ENCODE data around the gene TGM2. TPM values are rescaled to one million over a fixed set of nuclear protein-coding genes. Genes with fewer than 3 reads are reported as not detected.

The TGM2 gene
- total and polyA plus RNA-seq, 12 donors, result 146 to 993 (median 463) TPM

- peaks cover 0 to 23% (median 0%) of the 10 kb centered on the region in 9 donors for H3K4me1 ChIP-seq
- no peak overlapping the region for H3K4me3 ChIP-seq
- no peaks in the 10 kb centered on the region for H3K36me3 ChIP-seq
- no peaks in the 10 kb centered on the region for H3K27me3 ChIP-seq
- no peak for ATAC-seq
- no peak for TF ChIP-seq CTCF (IDR thresholded peaks at IDR 0.05)
- no peak overlapping the region for H3K27ac ChIP-seq
- WGBS, 2 donors, result 87 to 90% methylated on average over 8 of the region's 8 CpGs
- no peak for DNase-seq
- H3K9me3 ChIP-seq, result peaks cover 0 to 6% (median 0%) of the 10 kb centered on the region in 11 donors
- intact Hi-C loops (cut with DNase I), result no loop called here
These were observed 37.9 kb upstream of the TGM2 start for GRCh38 chr20:38202982-38203293.

DNA sequence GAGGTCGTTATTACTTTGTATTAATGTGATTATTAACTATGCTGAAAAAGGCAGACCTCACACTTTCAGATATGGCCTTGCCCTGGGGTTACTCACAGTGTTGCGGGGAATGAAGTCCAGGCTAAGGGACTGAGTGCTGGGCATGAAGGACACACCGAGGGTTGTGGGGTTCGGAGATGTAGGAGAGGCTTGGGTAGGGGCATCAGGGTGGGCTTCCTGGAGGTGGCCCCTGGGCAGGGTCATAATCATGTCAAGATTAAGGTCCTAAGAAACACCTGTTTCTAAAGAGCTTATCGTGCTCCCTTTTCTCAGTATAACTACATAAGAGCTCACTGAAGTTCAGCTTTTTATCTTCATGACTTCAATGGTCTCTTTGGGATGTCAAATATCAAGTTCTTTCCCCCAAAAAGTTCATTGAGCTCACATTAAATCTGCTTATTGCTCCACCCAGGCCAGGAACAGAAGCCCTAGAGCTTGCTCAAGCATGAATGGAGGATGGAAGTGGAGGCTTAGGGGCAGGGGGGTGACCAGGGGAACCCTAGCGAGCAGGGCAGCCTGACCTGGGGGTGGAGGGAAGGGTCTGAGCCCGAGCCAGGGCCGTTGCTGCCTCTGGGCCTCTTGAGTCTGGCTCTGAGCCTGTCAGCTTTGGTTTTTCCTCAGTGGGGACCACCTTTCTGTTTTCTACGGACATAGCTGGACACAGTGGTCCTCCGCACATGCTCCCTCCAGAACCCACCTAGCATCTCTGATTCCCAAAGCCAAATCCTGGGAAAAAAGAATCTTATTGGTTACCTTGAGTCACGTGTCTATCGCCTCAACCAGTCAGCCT, 37.3 kb upstream of the TGM2 start:
- Histone ChIP-seq H3K36me3 (no peaks in the 10 kb centered on the region), H3K4me1 (peaks cover 0 to 28% (median 0%) of the 10 kb centered on the region in 9 donors), H3K27me3 (no peaks in the 10 kb centered on the region), H3K27ac (no peak overlapping the region), H3K9me3 (peaks cover 0 to 6% (median 0%) of the 10 kb centered on the region in 11 donors), H3K4me3 (no peak overlapping the region)
- ATAC-seq (no peak), DNase-seq (no peak)
- TF ChIP-seq CTCF (IDR thresholded peaks at IDR 0.05), result no peak
- intact Hi-C loops (cut with DNase I), result no loop called here
- 92 to 93% methylated on average over 12 of the region's 12 CpGs for WGBS, 2 donors

- DNase-seq, result no peak
- no peaks in the 10 kb centered on the region for H3K36me3 ChIP-seq
- peak overlapping the region in 1 of 10 donors; percentile 8 for H3K27ac ChIP-seq
- H3K4me1 ChIP-seq, result peaks cover 0 to 37% (median 3%) of the 10 kb centered on the region in 9 donors
- WGBS, 2 donors, result 60 to 79% methylated on average over 6 of the region's 6 CpGs
- no peak overlapping the region for H3K4me3 ChIP-seq
- H3K27me3 ChIP-seq, result no peaks in the 10 kb centered on the region
- peak in 3 of 8 donors; percentile 25 to 41 (median 28) for ATAC-seq
- TF ChIP-seq CTCF (IDR thresholded peaks at IDR 0.05), result no peak
- intact Hi-C loops (cut with DNase I), result no loop called here
- H3K9me3 ChIP-seq, result peaks cover 0 to 4% (median 0%) of the 10 kb centered on the region in 11 donors
These were observed 36.3 kb upstream of the TGM2 start for GRCh38 chr20:38201356-38201755.

DNA sequence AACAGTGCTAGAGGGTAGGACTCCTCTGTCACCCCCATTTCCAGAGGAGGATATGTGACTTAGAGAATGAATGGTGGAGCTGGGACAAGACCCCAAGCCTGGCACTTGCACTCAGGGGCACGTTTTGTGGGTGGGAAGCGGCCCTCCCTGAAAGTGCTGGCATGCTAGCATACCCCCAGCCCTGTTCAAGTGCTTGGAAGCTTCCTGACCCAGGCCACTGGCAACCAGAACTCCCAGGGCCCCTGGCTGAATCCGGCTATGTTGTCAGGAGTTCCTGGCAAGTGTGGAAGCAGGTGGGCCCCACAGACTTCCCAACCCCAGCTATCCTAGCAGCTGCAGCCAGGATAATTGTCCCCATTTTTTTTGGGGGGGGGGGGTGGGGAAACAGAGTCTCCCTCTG, 35.6 kb upstream of the TGM2 start:
- intact Hi-C loops (cut with DNase I), result no loop called here

More for the DNA sequence above, 35.6 kb upstream of the TGM2 start:
- Histone ChIP-seq H3K4me3 (no peak overlapping the region), H3K9me3 (no peaks in the 10 kb centered on the region), H3K27me3 (no peaks in the 10 kb centered on the region), H3K27ac (peak overlapping the region in 1 of 10 donors; percentile 8), H3K4me1 (peaks cover 0 to 44% (median 8%) of the 10 kb centered on the region in 9 donors), H3K36me3 (no peaks in the 10 kb centered on the region)
- TF ChIP-seq CTCF (IDR thresholded peaks at IDR 0.05), result no peak
- 96 to 98% methylated on average over 3 of the region's 3 CpGs for WGBS, 2 donors
- no peak for DNase-seq
- no peak for ATAC-seq
